Kidney epithelial cell (primary cell): ENCODE measurements around the gene RLN3. TPM values are rescaled to one million over a fixed set of nuclear protein-coding genes. Genes with fewer than 3 reads are reported as not detected.

Experiments
- DNase-seq: peaks from one replicate; pipeline ENCODE4 v3.0.0-alpha.2; 2010; ENCODE audit warnings: low read depth
- H3K27me3 ChIP-seq: 2 replicates; pipeline ENCODE4 v1.6.0; 2011; ENCODE audit warnings: low read length; ENCODE audit not compliant: control insufficient read depth, insufficient read depth
- H3K36me3 ChIP-seq: 2 replicates; pipeline ENCODE4 v1.5.1; 2011; ENCODE audit warnings: low read length; ENCODE audit not compliant: control insufficient read depth, insufficient read depth
- H3K4me3 ChIP-seq: 2 replicates; pipeline ENCODE4 v1.5.1; 2011; ENCODE audit warnings: low read depth, mild to moderate bottlenecking, control low read depth, low read length
- total RNA-seq: library from RNA; depleted of rRNA; stranded (reverse); fragments of >200 nt; gene quantifications from 2 replicates; pipeline ENCODE4 v1.2.3, GENCODE V29; 2015
- TF ChIP-seq, protein P1 (sequence below): IDR thresholded peaks from 2 replicates; pipeline ENCODE4 v1.5.1; 2011; ENCODE audit warnings: mild to moderate bottlenecking, moderate library complexity, low read length, control low read depth, inconsistent platforms; ENCODE audit not compliant: insufficient read depth, poor library complexity, severe bottlenecking

The RLN3 gene
- total RNA-seq, 1 donor from 2014 or later: not detected

DNA sequence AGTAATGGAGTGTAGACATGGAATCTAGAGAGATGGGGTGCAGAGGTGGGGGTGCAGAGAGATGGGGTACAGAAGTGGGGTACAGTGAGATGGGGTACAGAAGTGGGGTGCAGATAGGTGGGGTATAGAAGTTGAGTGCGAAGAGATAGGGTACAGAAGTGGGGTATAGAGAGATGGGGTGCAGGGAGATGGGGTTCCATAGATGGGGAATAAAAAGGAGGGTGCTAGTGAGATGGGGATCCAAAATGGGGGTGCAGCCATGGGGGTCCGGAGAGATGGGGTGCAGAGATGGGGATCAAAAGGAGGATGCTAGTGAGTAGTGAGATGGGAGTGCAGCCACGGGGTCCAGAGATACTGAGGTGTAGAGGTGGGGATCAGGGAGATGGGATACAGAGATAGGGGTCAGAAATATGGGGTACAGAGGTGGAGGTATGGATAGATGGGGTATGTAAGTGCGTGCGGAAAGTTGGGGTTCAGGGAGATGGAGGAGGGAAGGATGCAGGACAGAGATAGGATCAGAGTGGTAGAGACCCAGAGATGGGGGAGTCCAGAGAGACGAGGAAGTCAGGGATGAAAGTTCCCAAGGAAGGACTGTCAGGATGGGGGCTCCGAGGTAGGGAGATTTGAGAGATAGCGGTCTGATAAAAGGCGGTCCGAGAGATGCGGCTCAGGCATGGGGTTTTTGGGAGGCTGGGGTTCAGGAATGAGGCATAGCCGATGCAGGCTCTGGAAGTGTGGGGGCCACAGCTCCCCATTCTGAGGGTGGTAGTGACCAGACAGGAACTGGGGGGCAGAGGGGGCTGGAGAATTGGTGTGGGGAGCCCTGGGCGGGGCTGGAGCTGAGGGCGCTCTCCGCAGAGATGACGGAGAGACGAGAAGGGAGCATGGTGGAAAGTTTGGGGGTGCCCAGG lies 30.5 kb downstream of the RLN3 start:
- H3K4me3 ChIP-seq: no peak overlapping the region
- TF ChIP-seq, protein P1, sequence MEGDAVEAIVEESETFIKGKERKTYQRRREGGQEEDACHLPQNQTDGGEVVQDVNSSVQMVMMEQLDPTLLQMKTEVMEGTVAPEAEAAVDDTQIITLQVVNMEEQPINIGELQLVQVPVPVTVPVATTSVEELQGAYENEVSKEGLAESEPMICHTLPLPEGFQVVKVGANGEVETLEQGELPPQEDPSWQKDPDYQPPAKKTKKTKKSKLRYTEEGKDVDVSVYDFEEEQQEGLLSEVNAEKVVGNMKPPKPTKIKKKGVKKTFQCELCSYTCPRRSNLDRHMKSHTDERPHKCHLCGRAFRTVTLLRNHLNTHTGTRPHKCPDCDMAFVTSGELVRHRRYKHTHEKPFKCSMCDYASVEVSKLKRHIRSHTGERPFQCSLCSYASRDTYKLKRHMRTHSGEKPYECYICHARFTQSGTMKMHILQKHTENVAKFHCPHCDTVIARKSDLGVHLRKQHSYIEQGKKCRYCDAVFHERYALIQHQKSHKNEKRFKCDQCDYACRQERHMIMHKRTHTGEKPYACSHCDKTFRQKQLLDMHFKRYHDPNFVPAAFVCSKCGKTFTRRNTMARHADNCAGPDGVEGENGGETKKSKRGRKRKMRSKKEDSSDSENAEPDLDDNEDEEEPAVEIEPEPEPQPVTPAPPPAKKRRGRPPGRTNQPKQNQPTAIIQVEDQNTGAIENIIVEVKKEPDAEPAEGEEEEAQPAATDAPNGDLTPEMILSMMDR: no peak
- no peaks in the 10 kb centered on the region for H3K36me3 ChIP-seq
- no peak for DNase-seq
- peaks cover 26% of the 10 kb centered on the region for H3K27me3 ChIP-seq

DNA sequence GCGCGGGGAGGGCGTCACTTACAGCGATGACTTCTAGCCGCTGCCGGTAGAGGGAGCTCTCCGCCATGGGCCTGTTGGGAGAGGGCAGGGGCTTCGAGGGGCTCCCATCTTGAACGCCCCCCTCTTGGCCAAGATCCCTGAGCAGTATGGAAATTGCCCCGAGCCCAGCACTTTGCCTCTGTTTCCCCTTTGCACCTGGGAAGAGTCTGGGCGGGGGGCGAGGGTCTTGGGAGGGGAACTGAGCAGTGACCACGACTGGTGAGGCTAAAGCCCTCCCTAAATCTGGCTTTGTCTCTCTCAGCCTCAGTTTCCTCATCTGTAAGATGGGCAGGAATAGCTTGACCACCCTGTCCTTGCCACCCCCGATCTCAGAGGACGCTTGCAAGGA lies 31.1 kb downstream of the RLN3 start:
- Histone ChIP-seq H3K36me3 (no peaks in the 10 kb centered on the region), H3K27me3 (peaks cover 26% of the 10 kb centered on the region), H3K4me3 (no peak overlapping the region)
- TF ChIP-seq, protein P1: peak; percentile 88
- no peak for DNase-seq

DNA sequence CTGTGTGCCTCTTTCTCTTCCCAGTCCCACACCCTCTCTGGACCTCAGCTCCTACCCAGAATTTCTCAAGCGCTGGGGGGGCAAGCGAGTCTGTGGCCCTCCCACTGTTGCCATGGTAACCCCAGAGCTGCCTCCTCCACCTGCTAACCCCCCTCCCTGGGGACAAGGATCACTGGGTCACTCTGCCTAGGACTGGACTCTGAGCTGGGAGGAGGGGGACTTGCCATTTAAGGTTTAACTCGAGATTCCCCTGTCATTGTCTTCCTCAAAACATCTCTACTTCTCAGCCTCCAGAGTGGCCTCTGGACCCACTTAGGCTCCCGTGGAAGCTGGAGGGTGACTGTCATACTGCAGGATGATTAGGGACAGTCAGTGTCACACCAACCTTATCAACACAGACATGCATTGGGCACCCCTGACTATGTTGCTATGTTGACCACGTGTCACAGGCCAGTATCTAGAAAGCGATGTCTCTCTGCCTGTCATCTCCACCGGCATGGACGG lies 31.8 kb downstream of the RLN3 start:
- TF ChIP-seq, protein P1: no peak
- no peaks in the 10 kb centered on the region for H3K36me3 ChIP-seq
- DNase-seq: no peak
- peaks cover 26% of the 10 kb centered on the region for H3K27me3 ChIP-seq
- no peak overlapping the region for H3K4me3 ChIP-seq

DNA sequence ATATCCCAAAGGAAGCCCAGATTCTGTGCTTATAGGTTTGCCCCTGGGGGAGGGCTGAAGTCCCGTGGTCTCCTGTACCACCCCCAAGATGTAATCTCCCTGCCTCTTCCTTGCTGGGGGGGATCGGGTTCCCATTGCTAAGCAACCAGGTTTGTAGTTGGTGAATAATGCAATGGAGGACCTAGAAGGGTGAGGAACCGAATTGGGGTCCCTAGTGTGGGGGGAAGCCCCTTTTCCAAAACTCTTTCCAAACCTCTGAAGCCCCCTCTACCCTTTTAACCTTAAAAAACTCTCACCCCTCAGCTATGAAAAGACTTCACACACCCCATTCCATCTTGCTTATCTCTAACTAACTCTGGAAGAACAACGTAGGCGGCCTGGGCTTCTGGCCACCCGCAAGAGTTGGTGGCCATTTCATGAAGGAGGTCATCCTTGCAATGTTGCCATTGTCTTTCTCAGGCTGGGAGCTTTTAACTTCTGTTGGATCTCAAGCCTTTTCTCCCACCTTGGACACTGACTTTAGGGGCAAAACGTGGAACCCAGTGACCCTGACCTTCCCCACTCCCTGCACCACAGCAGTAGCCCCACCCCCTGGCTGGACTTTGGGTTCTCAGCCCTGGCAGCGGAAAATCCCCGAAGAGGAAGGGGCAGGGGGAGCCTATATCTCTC lies 33.3 kb downstream of the RLN3 start:
- peak overlapping the region; percentile 1 for H3K4me3 ChIP-seq
- TF ChIP-seq, protein P1: no peak
- no peaks in the 10 kb centered on the region for H3K36me3 ChIP-seq
- peaks cover 24% of the 10 kb centered on the region for H3K27me3 ChIP-seq
- no peak for DNase-seq

DNA sequence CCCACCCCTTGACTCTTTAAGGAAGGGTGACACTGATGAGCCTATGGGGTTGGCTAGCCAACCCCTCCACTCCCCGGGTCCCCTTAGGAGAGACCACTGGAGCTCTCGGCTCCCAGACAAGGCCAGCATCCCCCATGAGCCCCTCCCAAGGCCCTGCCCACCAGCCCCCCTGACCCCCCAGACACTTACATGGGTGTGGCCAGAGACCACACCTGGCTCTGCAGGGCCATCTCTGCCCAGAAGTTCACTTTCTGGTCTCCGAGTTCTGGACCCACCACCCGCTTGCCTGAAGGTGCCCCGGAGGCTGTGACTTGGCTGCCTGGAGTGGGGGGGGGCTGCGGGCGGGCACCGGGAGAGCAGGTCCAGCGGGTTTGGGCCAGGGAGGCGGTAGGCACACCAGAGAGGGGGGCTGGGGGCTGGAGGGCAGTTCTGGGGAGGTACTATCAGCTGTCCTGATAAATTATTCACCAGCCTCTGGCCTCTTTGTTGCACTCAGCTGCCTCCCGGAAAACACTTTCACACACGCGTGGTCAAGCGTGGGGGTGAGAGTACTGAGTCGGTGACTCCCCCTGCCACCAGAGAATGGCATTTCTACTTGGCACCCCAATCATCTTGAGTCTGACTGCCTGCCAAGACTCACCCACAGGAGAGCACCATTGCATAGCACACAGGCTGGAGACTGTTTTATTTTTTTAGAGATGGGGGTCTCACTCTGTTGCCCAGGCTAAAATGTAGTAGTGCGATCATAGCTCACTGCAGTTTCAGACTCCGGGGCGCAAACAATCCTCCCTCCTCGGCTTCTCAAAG lies 34.0 kb downstream of the RLN3 start, which contains the start of gene PALM3:
Gene PALM3 (minus strand): TSS at position 326 of the 807 bp plus-strand sequence. CDS start 96 bp downstream, at position 230.
- Histone ChIP-seq H3K4me3 (peak within 1 kb of the TSS; percentile 1), H3K36me3 (no peaks in the 10 kb centered on the region), H3K27me3 (peaks cover 24% of the 10 kb centered on the region)
- TF ChIP-seq, protein P1: no peak
- no peak for DNase-seq
